Ascending aorta (tissue), 2 donors: ENCODE data around the gene SET. TPM values are rescaled to one million over a fixed set of nuclear protein-coding genes. Genes with fewer than 3 reads are reported as not detected.
"Not testable (repeated sequence)": the region's sequence is repeated elsewhere in the genome, so short reads cannot be mapped to it uniquely, and the experiment has no call there.

Experiments
- DNase-seq, 2 donors: peaks; one replicate each; pipeline ENCODE4 v3.0.0-alpha.2; 2019; ENCODE audit warnings: low spot score in 2 of 2
- H3K27ac ChIP-seq, 2 donors: fragments of 200-600 bp; sonication (generic); one replicate each; pipeline ENCODE4 v1.5.1; 2016 to 2017; ENCODE audit warnings: mild to moderate bottlenecking in 1 of 2
- H3K27me3 ChIP-seq: fragments of 200-600 bp; sonication (generic); one replicate; pipeline ENCODE4 v1.5.1; 2017
- H3K36me3 ChIP-seq, 2 donors: fragments of 200-600 bp; sonication (generic); one replicate each; pipeline ENCODE4 v1.5.1; 2016
- H3K4me1 ChIP-seq, 2 donors: fragments of 200-600 bp; sonication (generic); one replicate each; pipeline ENCODE4 v1.5.1; 2016 to 2017; ENCODE audit warnings: mild to moderate bottlenecking in 1 of 2
- H3K4me3 ChIP-seq, 2 donors: fragments of 200-600 bp; sonication (generic); one replicate each; pipeline ENCODE4 v1.5.1; 2016 to 2017; ENCODE audit warnings: mild to moderate bottlenecking in 1 of 2
- H3K9me3 ChIP-seq, 2 donors: fragments of 200-600 bp; sonication (generic); one replicate each; pipeline ENCODE4 v1.5.1; 2016
- intact Hi-C: fragments of 100-400 bp; cut with DNase I; formaldehyde crosslinking; loops from one replicate; pipeline ENCODE4 v1.15.1; 2023
- total RNA-seq: library from RNA; depleted of rRNA; stranded (reverse); fragments of >200 nt; gene quantifications from one replicate; pipeline ENCODE4 v1.1.0, GENCODE V29; 2016
- TF ChIP-seq, protein P1 (sequence below), 3 experiments: fragments of 200-600 bp in 2 of 3; fragments of 450-650 bp in 1 of 3; sonication (generic) in 2 of 3; IDR thresholded peaks; one replicate each; pipeline ENCODE4 v1.5.1; 2016 to 2019; ENCODE audit warnings: antibody characterized with exemption in 3 of 3, mild to moderate bottlenecking in 1 of 3, moderate library complexity in 1 of 3

Gene SET
- total RNA-seq, 1 donor from 2014 or later, result 102 TPM

DNA sequence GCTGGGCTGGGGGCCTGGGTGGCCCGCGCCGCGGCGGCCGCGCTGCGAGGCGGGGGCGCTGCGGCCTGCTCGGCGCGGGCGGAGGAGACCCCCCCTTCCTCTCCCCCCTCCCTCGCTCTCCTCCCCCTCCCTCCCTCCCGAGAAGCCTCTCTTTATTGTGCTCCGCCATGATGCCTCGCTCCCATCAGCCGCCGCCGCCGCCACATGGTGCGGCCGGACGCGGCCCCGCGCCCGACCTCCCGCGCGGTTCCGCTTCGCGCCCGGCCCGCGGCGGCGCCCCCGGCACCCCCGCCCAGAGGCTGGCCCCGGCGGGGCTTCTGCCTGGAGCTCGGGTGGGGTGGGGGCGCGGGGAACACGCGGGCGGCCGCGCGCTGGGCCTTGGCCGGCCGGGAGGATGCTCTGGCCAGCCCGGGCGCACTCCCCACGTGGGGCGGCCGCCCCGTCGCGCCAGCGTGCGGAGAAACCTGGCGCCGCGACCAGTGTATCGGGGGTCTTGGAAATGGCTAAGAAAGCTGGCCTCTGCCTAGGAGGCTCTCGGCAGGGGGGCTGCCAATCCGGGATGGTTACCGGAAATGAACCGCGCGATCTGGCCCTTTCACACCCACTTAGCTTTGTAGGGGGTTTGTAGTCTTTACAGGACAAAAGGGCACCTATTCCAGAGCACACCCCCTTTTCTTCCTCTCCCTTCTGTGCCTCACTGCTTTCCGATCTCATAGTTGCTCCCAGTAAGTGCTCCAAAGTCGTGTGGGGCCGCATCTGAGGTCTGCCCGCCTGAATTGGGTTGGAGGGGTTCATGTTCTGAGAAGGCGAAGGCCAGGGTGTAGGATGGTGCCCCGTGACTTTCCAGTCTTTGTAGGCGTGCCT, 1.0 kb downstream of the SET start:
- TF ChIP-seq, protein P1, sequence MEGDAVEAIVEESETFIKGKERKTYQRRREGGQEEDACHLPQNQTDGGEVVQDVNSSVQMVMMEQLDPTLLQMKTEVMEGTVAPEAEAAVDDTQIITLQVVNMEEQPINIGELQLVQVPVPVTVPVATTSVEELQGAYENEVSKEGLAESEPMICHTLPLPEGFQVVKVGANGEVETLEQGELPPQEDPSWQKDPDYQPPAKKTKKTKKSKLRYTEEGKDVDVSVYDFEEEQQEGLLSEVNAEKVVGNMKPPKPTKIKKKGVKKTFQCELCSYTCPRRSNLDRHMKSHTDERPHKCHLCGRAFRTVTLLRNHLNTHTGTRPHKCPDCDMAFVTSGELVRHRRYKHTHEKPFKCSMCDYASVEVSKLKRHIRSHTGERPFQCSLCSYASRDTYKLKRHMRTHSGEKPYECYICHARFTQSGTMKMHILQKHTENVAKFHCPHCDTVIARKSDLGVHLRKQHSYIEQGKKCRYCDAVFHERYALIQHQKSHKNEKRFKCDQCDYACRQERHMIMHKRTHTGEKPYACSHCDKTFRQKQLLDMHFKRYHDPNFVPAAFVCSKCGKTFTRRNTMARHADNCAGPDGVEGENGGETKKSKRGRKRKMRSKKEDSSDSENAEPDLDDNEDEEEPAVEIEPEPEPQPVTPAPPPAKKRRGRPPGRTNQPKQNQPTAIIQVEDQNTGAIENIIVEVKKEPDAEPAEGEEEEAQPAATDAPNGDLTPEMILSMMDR (IDR thresholded peaks at IDR 0.05), result no peak
- intact Hi-C loops, result loop anchor here (1.0 to 2.0 kb wide), 2 partner anchors 35 to 55 kb away; partner anchors contain the start of gene ZDHHC12

DNA sequence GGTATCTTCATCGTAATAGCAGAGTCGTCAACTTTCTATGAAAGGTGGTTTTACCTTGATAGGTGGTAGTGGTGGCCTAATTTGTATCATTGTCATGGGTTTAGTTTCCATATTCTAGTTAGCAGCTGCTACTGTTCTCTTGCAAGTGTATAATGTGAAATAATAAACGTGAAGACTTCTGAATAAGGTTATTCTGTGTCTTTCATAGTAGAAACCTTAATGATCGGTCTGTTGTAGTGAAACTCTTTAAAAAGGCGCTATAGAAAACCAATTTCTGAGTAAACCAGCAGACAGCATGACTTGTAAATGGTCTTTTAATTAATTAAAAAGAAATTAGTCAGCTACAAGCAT, 1.6 kb downstream of the SET start:
- Histone ChIP-seq H3K27me3 (no peaks in the 10 kb centered on the region), H3K9me3 (no peaks in the 10 kb centered on the region), H3K4me1 (peaks cover 8 to 12% of the 10 kb centered on the region in 2 donors), H3K36me3 (peaks cover 33% of the 10 kb centered on the region in 2 donors), H3K4me3 (peak overlapping the region; percentile 71 to 89), H3K27ac (no peak overlapping the region)
- TF ChIP-seq, protein P1 (IDR thresholded peaks at IDR 0.05), result no peak
- intact Hi-C loops, result no loop called here
- no peak for DNase-seq

More for the DNA sequence above, 1.0 kb downstream of the SET start:
- Histone ChIP-seq H3K36me3 (peaks cover 27 to 29% of the 10 kb centered on the region in 2 donors), H3K9me3 (no peaks in the 10 kb centered on the region), H3K4me3 (peak overlapping the region; percentile 71 to 89), H3K27me3 (no peaks in the 10 kb centered on the region), H3K27ac (no peak overlapping the region), H3K4me1 (peaks cover 8 to 12% of the 10 kb centered on the region in 2 donors)
- peak in 1 of 2 donors; percentile 69 for DNase-seq

DNA sequence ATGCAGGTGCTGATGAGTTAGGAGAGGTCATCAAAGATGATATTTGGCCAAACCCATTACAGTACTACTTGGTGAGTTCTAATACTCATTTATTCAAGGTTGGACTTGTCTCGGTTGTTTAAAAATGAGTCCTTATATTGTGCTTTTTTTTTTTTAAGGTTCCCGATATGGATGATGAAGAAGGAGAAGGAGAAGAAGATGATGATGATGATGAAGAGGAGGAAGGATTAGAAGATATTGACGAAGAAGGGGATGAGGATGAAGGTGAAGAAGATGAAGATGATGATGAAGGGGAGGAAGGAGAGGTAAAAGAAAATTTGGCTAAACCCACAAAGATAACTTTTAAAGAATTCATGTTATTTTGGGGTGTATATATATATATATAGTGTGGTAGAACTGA, 4.7 kb downstream of the SET start:
- H3K4me1 ChIP-seq, DNase-seq, H3K9me3 ChIP-seq, H3K27me3 ChIP-seq, H3K4me3 ChIP-seq, intact Hi-C loops, H3K27ac ChIP-seq: not testable (repeated sequence)
- peaks cover 36 to 40% of the 10 kb centered on the region in 2 donors for H3K36me3 ChIP-seq

DNA sequence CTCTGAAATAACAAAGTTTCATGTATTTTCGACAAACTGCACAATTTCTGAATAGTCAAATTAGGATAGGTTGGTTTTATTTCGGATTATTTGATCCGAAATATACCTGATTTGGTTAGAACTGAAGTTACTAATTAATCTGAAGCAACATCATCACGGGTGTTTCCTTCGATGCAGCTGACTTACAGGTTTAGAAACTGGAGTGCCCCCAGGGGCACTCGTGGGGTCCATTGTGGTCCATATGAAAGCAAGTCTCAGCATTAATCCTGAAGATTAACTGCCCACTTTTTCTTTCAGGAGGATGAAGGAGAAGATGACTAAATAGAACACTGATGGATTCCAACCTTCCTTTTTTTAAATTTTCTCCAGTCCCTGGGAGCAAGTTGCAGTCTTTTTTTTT, 5.3 kb downstream of the SET start:
- intact Hi-C loops, result no loop called here

DNA sequence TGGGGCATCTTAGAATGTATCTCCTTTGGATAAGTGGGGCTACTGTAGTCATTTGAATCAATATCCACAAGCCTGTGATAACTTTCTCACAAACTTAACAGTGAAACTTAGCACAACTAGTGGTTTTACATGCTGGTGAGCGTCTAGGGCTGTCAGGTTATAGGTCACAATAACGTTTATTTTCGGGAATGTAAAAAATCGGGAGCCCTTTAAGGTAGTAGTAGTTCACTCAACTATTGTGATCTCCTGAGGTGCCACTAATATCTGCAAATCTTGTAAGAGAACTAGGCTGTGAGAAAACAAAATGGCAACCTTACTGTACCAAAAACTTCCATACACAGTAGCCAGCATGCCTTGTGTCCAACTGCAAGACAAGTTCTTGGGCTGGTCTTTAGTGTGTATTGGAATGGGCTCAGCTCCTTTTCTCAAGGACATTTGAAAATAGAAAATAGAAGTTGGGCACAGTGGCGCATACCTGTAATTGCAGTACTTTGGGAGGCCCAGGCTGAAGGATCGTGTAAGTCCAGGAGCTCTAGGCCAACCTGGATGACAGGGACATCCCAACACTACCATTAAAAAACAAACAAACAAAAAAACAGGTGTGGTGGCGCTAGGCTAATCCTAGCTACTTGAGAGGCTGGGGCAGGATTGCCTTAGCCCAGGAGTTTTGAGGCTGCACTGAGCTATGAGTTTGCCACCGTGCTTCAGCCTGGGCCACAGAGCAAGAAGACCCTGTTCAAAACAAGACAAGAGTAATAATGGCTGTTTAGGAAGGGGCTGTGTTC, 8.1 kb downstream of the SET start:
- TF ChIP-seq, protein P1 (IDR thresholded peaks at IDR 0.05), result no peak
- peaks cover 0 to 2% of the 10 kb centered on the region in 2 donors for H3K4me1 ChIP-seq
- no peaks in the 10 kb centered on the region for H3K9me3 ChIP-seq
- intact Hi-C loops, result no loop called here
- no peak for DNase-seq
- no peaks in the 10 kb centered on the region for H3K27me3 ChIP-seq
- no peak overlapping the region for H3K27ac ChIP-seq
- no peak overlapping the region for H3K4me3 ChIP-seq
- peaks cover 32 to 40% of the 10 kb centered on the region in 2 donors for H3K36me3 ChIP-seq

More for the DNA sequence above, 5.3 kb downstream of the SET start:
- Histone ChIP-seq H3K4me3 (no peak overlapping the region), H3K36me3 (peaks cover 36 to 40% of the 10 kb centered on the region in 2 donors), H3K4me1 (peaks cover 8 to 10% of the 10 kb centered on the region in 2 donors), H3K27ac (no peak overlapping the region), H3K27me3 (no peaks in the 10 kb centered on the region), H3K9me3 (no peaks in the 10 kb centered on the region)
- TF ChIP-seq, protein P1 (IDR thresholded peaks at IDR 0.05), result no peak
- no peak for DNase-seq

DNA sequence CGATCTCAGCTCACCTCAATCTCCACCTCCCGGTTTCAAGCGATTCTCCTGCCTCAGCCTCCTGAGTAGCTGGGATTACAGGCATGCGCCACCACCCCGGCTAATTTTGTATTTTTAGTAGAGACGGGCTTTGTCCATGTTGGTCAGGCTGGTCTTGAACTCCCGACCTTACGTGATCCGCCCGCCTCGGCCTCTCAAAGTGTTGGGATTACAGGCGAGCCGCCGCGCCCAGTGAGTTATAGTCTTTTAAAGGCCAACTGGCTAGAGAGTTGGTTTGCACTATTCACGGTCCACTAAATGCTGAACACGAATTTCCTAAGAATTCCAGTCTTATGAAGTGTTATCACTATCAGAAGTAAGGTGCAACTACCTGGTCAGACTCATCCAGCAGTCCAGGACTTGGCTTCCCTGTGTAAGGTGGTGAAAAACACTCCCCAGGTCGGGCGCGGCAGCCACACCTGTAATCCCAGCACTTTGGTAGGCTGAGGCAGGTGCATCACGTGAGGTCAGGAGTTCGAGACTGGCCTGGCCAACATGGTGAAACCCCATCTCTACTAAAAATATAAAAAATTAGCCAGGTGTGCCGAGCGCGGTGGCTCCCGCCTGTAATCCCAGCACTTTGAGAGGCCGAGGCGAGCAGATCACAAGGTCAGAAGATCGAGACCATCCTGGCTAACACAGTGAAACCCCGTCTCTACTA, 10.2 kb downstream of the SET start:
- H3K4me1 ChIP-seq, H3K27ac ChIP-seq, H3K9me3 ChIP-seq, DNase-seq, H3K27me3 ChIP-seq, intact Hi-C loops, H3K4me3 ChIP-seq: not testable (repeated sequence)
- H3K36me3 ChIP-seq, result peaks cover 15 to 20% of the 10 kb centered on the region in 2 donors
